Endodermal cell (in vitro differentiated cells): Measurements from ENCODE around the gene ATP5MC2. TPM values are rescaled to one million over a fixed set of nuclear protein-coding genes. Genes with fewer than 3 reads are reported as not detected.

ENCODE experiments used
- DNase-seq: peaks from one replicate; pipeline ENCODE4 v3.0.0-alpha.2; 2017
- H3K27ac ChIP-seq: 2 replicates; pipeline ENCODE4 v1.5.1; 2013; ENCODE audit warnings: mild to moderate bottlenecking, low read depth, low read length, moderate library complexity
- H3K27me3 ChIP-seq: 2 replicates; pipeline ENCODE4 v1.6.1; 2013; ENCODE audit warnings: mild to moderate bottlenecking, low read length, moderate library complexity; ENCODE audit not compliant: insufficient read depth, control insufficient read depth, poor library complexity, severe bottlenecking
- H3K36me3 ChIP-seq: 2 replicates; pipeline ENCODE4 v1.7.0; 2013; ENCODE audit warnings: mild to moderate bottlenecking, low read length, moderate library complexity; ENCODE audit not compliant: control insufficient read depth, insufficient read depth
- H3K4me1 ChIP-seq: one replicate; pipeline ENCODE4 v1.7.0; 2013; ENCODE audit warnings: low read length; ENCODE audit not compliant: control insufficient read depth, insufficient read depth
- H3K4me3 ChIP-seq: 2 replicates; pipeline ENCODE4 v1.5.1; 2013; ENCODE audit warnings: mild to moderate bottlenecking, low read length, moderate library complexity
- H3K9ac ChIP-seq: 2 replicates; pipeline ENCODE4 v1.6.1; 2013; ENCODE audit warnings: mild to moderate bottlenecking, low read length, moderate library complexity; ENCODE audit not compliant: poor library complexity, severe bottlenecking; ENCODE audit errors: extremely low read depth
- H3K9me3 ChIP-seq: 2 replicates; pipeline ENCODE4 v1.6.1; 2013; ENCODE audit warnings: mild to moderate bottlenecking, low read length, moderate library complexity; ENCODE audit not compliant: control insufficient read depth
- H3K27ac Mint-ChIP-seq: 2 replicates; pipeline ENCODE4 v1.8.0; 2020; ENCODE audit warnings: mixed read lengths
- H3K27me3 Mint-ChIP-seq: 2 replicates; pipeline ENCODE4 v1.8.0; 2021; ENCODE audit warnings: mild to moderate bottlenecking, mixed read lengths; ENCODE audit not compliant: insufficient read depth
- H3K36me3 Mint-ChIP-seq: 2 replicates; pipeline ENCODE4 v1.8.0; 2020; ENCODE audit warnings: low read depth, mixed read lengths
- H3K4me1 Mint-ChIP-seq: 2 replicates; pipeline ENCODE4 v1.8.0; 2020; ENCODE audit warnings: mixed read lengths
- H3K4me3 Mint-ChIP-seq: 2 replicates; pipeline ENCODE4 v1.8.0; 2020; ENCODE audit warnings: mild to moderate bottlenecking, moderate library complexity, mixed read lengths
- H3K9me3 Mint-ChIP-seq: 2 replicates; pipeline ENCODE4 v1.8.0; 2020; ENCODE audit warnings: mild to moderate bottlenecking, mixed read lengths
- WGBS, 2 experiments: methylation state at CpG; one replicate each; pipeline versions ENCODE4 v1.1.5 to v1.1.7; 2013; ENCODE audit warnings: missing lambda C conversion rate in 2 of 2, mixed read lengths in 1 of 2; ENCODE audit not compliant: insufficient coverage in 1 of 2, insufficient read length in 1 of 2; 5-methylcytosine and 5-hydroxymethylcytosine counted together
- long read RNA-seq, 4 experiments: library from polyadenylated mRNA in 2 of 4; library from RNA in 1 of 4; library from capped mRNA in 1 of 4; stranded (forward) in 3 of 4; unstranded in 1 of 4; transcript quantifications; one replicate each; pipeline ENCODE4 v2.0.0, GENCODE V29; 2020 to 2021; ENCODE audit warnings: inconsistent platforms in 1 of 4
- polyA plus RNA-seq, 2 experiments: library from polyadenylated mRNA; stranded (reverse); fragments of 50-300 nt; gene quantifications; one replicate each; pipeline ENCODE4 v1.2.3, GENCODE V29; 2013
- total RNA-seq, 2 donors: library from RNA; stranded (reverse); fragmentation: NEBNext Ultra II Directional in 1 of 2; extraction: Animal tissue kit (Norgen Biotek cat#: 25700) in 1 of 2; gene quantifications; 2 replicates in 1 of 2; 3 replicates in 1 of 2; pipeline ENCODE4 v1.2.1, GENCODE V29; 2021
- TF ChIP-seq, protein P1 (sequence below): fragments of 200-600 bp; sonication (generic); conservative IDR thresholded peaks from 2 replicates; pipeline ENCODE4 v1.5.0; 2021; ENCODE audit warnings: antibody characterized with exemption, mild to moderate bottlenecking

ATP5MC2 gene
- total RNA-seq = 100 to 1,000 TPM; 299 to 307 TPM
- 609 TPM for polyA plus RNA-seq (2013, experiment 1 of 2)
- 513 TPM for polyA plus RNA-seq (2013, experiment 2 of 2)
- long read RNA-seq, experiment 1, transcript ATP5MC2-203 (4 exons, 1,976 nt) = major isoform, 160 of 194 reads
- long read RNA-seq, experiment 1, transcript ATP5MC2-202 (5 exons, 878 nt) = minor isoform, 8 of 194 reads
- long read RNA-seq, experiment 1, partial matches to known transcripts = 17 of 194 reads
- long read RNA-seq, experiment 1, other reads (novel, unspliced or antisense) = 9 of 194 reads
- long read RNA-seq, experiment 2, transcript ATP5MC2-202 (5 exons, 878 nt) = major isoform, 118 of 150 reads
- long read RNA-seq, experiment 2, transcript ATP5MC2-203 (4 exons, 1,976 nt) = minor isoform, 24 of 150 reads
- long read RNA-seq, experiment 2, partial matches to known transcripts = 0 of 150 reads
- long read RNA-seq, experiment 2, other reads (novel, unspliced or antisense) = 8 of 150 reads
- long read RNA-seq, experiment 3, transcript ATP5MC2-203 (4 exons, 1,976 nt) = minor isoform, 16 of 114 reads
- long read RNA-seq, experiment 3, transcript ATP5MC2-202 (5 exons, 878 nt) = major isoform, 86 of 114 reads
- long read RNA-seq, experiment 3, partial matches to known transcripts = 1 of 114 reads
- long read RNA-seq, experiment 3, other reads (novel, unspliced or antisense) = 11 of 114 reads
- long read RNA-seq, experiment 4, partial matches to known transcripts = 0 of 9 reads
- long read RNA-seq, experiment 4, other reads (novel, unspliced or antisense) = 4 of 9 reads

GRCh38 chr12:53675701-53676607 is at the start of gene ATP5MC2:
ATP5MC2 (minus strand) TSS chr12:53676083; CDS start chr12:53672614, 3,469 bp downstream.
- Mint-ChIP-seq H3K4me1 (peaks cover 26% of the 10 kb centered on the region), H3K27ac (peak within 1 kb of the TSS; percentile 99), H3K36me3 (peaks cover 29% of the 10 kb centered on the region), H3K4me3 (peak within 1 kb of the TSS; percentile 92), H3K27me3 (peaks cover 18% of the 10 kb centered on the region), H3K9me3 (no peaks in the 10 kb centered on the region)
- TF ChIP-seq, protein P1, sequence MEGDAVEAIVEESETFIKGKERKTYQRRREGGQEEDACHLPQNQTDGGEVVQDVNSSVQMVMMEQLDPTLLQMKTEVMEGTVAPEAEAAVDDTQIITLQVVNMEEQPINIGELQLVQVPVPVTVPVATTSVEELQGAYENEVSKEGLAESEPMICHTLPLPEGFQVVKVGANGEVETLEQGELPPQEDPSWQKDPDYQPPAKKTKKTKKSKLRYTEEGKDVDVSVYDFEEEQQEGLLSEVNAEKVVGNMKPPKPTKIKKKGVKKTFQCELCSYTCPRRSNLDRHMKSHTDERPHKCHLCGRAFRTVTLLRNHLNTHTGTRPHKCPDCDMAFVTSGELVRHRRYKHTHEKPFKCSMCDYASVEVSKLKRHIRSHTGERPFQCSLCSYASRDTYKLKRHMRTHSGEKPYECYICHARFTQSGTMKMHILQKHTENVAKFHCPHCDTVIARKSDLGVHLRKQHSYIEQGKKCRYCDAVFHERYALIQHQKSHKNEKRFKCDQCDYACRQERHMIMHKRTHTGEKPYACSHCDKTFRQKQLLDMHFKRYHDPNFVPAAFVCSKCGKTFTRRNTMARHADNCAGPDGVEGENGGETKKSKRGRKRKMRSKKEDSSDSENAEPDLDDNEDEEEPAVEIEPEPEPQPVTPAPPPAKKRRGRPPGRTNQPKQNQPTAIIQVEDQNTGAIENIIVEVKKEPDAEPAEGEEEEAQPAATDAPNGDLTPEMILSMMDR = peak; percentile 99
- WGBS, 2 experiments = 3 to 4% methylated on average over 42 to 61 of the region's 61 CpGs
- Histone ChIP-seq H3K27ac (peak within 1 kb of the TSS; percentile 89), H3K9me3 (no peaks in the 10 kb centered on the region), H3K27me3 (no peaks in the 10 kb centered on the region), H3K4me1 (peaks cover 4% of the 10 kb centered on the region), H3K36me3 (peaks cover 23% of the 10 kb centered on the region), H3K4me3 (peak within 1 kb of the TSS; percentile 91), H3K9ac (peak within 1 kb of the TSS; percentile 81)
- DNase-seq = peak; percentile 100

DNA sequence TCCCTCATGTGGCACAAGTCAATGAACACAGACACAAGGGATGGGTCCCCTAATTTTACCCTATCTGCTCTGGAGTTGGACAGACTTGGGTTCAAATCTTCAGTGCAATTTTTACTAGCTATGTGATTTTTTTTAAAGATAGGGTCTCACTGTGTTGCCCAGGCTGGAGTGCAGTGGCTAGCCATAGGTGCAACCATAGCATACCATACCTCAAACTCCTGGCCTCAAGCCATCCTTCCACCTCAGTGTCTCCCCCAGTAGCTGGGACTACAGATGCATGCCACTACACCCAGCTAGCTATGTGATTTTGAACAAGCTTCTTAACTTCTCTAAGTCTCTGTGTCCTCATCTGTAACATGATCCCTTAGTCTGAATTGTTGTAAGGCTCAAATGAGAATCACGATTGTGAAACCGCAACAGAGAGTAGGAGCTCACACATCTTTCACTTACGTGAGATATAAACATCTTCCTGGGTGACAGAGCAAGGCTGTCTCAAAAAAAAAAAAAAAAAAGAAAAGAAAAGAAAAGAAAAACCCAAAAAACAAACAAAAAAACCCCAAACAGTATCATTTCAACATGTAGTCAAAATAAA is 46.7 kb upstream of the ATP5MC2 start:
- Mint-ChIP-seq H3K4me1 (peaks cover 5% of the 10 kb centered on the region), H3K4me3 (no peak overlapping the region), H3K27ac (no peak overlapping the region), H3K27me3 (no peaks in the 10 kb centered on the region), H3K9me3 (no peaks in the 10 kb centered on the region), H3K36me3 (peaks cover 22% of the 10 kb centered on the region)
- 81 to 97% methylated on average over 2 to 3 of the region's 3 CpGs for WGBS, 2 experiments
- no peak for DNase-seq
- Histone ChIP-seq H3K9me3 (no peaks in the 10 kb centered on the region), H3K9ac (no peak overlapping the region), H3K36me3 (peaks cover 3% of the 10 kb centered on the region), H3K27ac (no peak overlapping the region), H3K4me1 (peaks cover 2% of the 10 kb centered on the region), H3K27me3 (no peaks in the 10 kb centered on the region), H3K4me3 (no peak overlapping the region)
- TF ChIP-seq, protein P1 = no peak

GRCh38 chr12:53720946-53721345 is 45.1 kb upstream of the ATP5MC2 start:
- WGBS, 2 experiments = 82 to 83% methylated on average over 1 of the region's 1 CpG
- no peaks in the 10 kb centered on the region for H3K4me1 ChIP-seq
- no peaks in the 10 kb centered on the region for H3K9me3 ChIP-seq
- Mint-ChIP-seq H3K27me3 (no peaks in the 10 kb centered on the region), H3K9me3 (no peaks in the 10 kb centered on the region), H3K4me1 (no peaks in the 10 kb centered on the region), H3K27ac (no peak overlapping the region), H3K4me3 (no peak overlapping the region), H3K36me3 (peaks cover 31% of the 10 kb centered on the region)
- no peak for DNase-seq
- H3K9ac ChIP-seq = no peak overlapping the region
- no peak overlapping the region for H3K4me3 ChIP-seq
- H3K27me3 ChIP-seq = no peaks in the 10 kb centered on the region
- no peak overlapping the region for H3K27ac ChIP-seq
- TF ChIP-seq, protein P1 = no peak
- peaks cover 3% of the 10 kb centered on the region for H3K36me3 ChIP-seq
